H9 (cell line): ENCODE measurements around the gene DEFB128. TPM values are rescaled to one million over a fixed set of nuclear protein-coding genes. Genes with fewer than 3 reads are reported as not detected.

ENCODE experiments used
- DNase-seq: peaks from one replicate; pipeline ENCODE4 v3.0.0-alpha.2; 2017
- H2AFZ ChIP-seq: one replicate; pipeline ENCODE4 v1.6.1; 2013; ENCODE audit warnings: mild to moderate bottlenecking, low read length, control low read depth, moderate library complexity
- H2AK5ac ChIP-seq: 2 replicates; pipeline ENCODE4 v1.6.1; 2013; ENCODE audit warnings: low read length, control low read depth, mixed read lengths; ENCODE audit not compliant: insufficient read length
- H2BK120ac ChIP-seq: one replicate; pipeline ENCODE4 v1.6.1; 2013; ENCODE audit warnings: low read depth, mild to moderate bottlenecking, low read length, control low read depth, inconsistent platforms; ENCODE audit not compliant: poor library complexity, severe bottlenecking
- H2BK12ac ChIP-seq: 2 replicates; pipeline ENCODE4 v1.6.1; 2013; ENCODE audit warnings: low read length, control low read depth, mixed read lengths, low read depth; ENCODE audit not compliant: insufficient read length
- H2BK15ac ChIP-seq: 2 replicates; pipeline ENCODE4 v1.6.1; 2013; ENCODE audit warnings: low read depth, low read length, control low read depth
- H2BK20ac ChIP-seq: one replicate; pipeline ENCODE4 v1.6.1; 2013; ENCODE audit warnings: low read depth, mild to moderate bottlenecking, low read length, control low read depth, inconsistent platforms; ENCODE audit not compliant: poor library complexity, severe bottlenecking
- H2BK5ac ChIP-seq: 2 replicates; pipeline ENCODE4 v1.6.1; 2013; ENCODE audit warnings: low read length, control low read depth, mixed read lengths; ENCODE audit not compliant: insufficient read length
- H3K14ac ChIP-seq: 2 replicates; pipeline ENCODE4 v1.6.1; 2013; ENCODE audit warnings: low read length, control low read depth; ENCODE audit not compliant: insufficient read depth
- H3K18ac ChIP-seq: 2 replicates; pipeline ENCODE4 v1.6.1; 2013; ENCODE audit warnings: low read depth, mild to moderate bottlenecking, mixed read lengths, low read length, control low read depth; ENCODE audit not compliant: insufficient read length
- H3K23ac ChIP-seq: 2 replicates; pipeline ENCODE4 v1.6.1; 2013; ENCODE audit warnings: low read length, control low read depth, mixed read lengths, low read depth; ENCODE audit not compliant: insufficient read length
- H3K23me2 ChIP-seq: 2 replicates; pipeline ENCODE4 v1.6.1; 2013; ENCODE audit warnings: low read depth, mild to moderate bottlenecking, mixed read lengths, low read length, control low read depth; ENCODE audit not compliant: insufficient read length, poor library complexity, severe bottlenecking
- H3K27ac ChIP-seq: 2 replicates; pipeline ENCODE4 v1.5.1; 2013; ENCODE audit warnings: low read length, control low read depth, mixed read lengths, low read depth; ENCODE audit not compliant: insufficient read length
- H3K27me3 ChIP-seq: 2 replicates; pipeline ENCODE4 v1.6.1; 2013; ENCODE audit warnings: low read length, control low read depth, inconsistent platforms; ENCODE audit not compliant: insufficient read depth
- H3K4ac ChIP-seq: 2 replicates; pipeline ENCODE4 v1.6.1; 2013; ENCODE audit warnings: low read depth, mild to moderate bottlenecking, control low read depth, inconsistent platforms, low read length, moderate library complexity
- H3K4me1 ChIP-seq: 2 replicates; pipeline ENCODE4 v1.6.1; 2013; ENCODE audit warnings: low read length, control low read depth, inconsistent platforms; ENCODE audit not compliant: insufficient read depth
- H3K4me2 ChIP-seq: 2 replicates; pipeline ENCODE4 v1.6.1; 2013; ENCODE audit warnings: low read length, control low read depth, mixed read lengths; ENCODE audit not compliant: insufficient read length, insufficient read depth
- H3K56ac ChIP-seq: 2 replicates; pipeline ENCODE4 v1.6.1; 2013; ENCODE audit warnings: low read depth, mild to moderate bottlenecking, mixed read lengths, low read length, control low read depth; ENCODE audit not compliant: insufficient read length
- H3K79me1 ChIP-seq: 2 replicates; pipeline ENCODE4 v1.6.1; 2013; ENCODE audit warnings: low read depth, mild to moderate bottlenecking, moderate library complexity, low read length, control low read depth, inconsistent platforms; ENCODE audit not compliant: insufficient read depth, poor library complexity, severe bottlenecking
- H3K79me2 ChIP-seq: 2 replicates; pipeline ENCODE4 v1.6.1; 2013; ENCODE audit warnings: low read length, control low read depth, inconsistent platforms; ENCODE audit not compliant: insufficient read depth
- H3K9ac ChIP-seq: 2 replicates; pipeline ENCODE4 v1.6.1; 2013; ENCODE audit warnings: low read length, control low read depth, mixed read lengths; ENCODE audit not compliant: insufficient read length; ENCODE audit errors: extremely low read depth
- H3K9me3 ChIP-seq: one replicate; pipeline ENCODE4 v1.6.1; 2013; ENCODE audit warnings: low read depth, low read length, inconsistent platforms; ENCODE audit not compliant: control insufficient read depth
- H3T11ph ChIP-seq: one replicate; pipeline ENCODE4 v1.6.1; 2013; ENCODE audit warnings: mild to moderate bottlenecking, low read length, control low read depth, inconsistent platforms
- H4K20me1 ChIP-seq: one replicate; pipeline ENCODE4 v1.6.1; 2013; ENCODE audit not compliant: control insufficient read depth, insufficient read length, insufficient read depth
- H4K5ac ChIP-seq: 2 replicates; pipeline ENCODE4 v1.6.1; 2013; ENCODE audit warnings: low read depth, mild to moderate bottlenecking, mixed read lengths, low read length, control low read depth; ENCODE audit not compliant: insufficient read length
- H4K8ac ChIP-seq: replicated peaks from 2 replicates; pipeline ENCODE4 v1.6.1; 2013; ENCODE audit warnings: low read length, control low read depth, mixed read lengths, low read depth; ENCODE audit not compliant: insufficient read length
- H4K91ac ChIP-seq: 2 replicates; pipeline ENCODE4 v1.6.1; 2013; ENCODE audit warnings: low read depth, mild to moderate bottlenecking, moderate library complexity, mixed read lengths, low read length, control low read depth; ENCODE audit not compliant: insufficient read length
- H3K27ac Mint-ChIP-seq, 3 experiments: 2 replicates in 2 of 3; 3 replicates in 1 of 3; pipeline ENCODE4 v1.8.0; 2020 to 2021; ENCODE audit warnings: mixed read lengths in 3 of 3, mild to moderate bottlenecking in 1 of 3, moderate library complexity in 1 of 3
- H3K27me3 Mint-ChIP-seq: 2 replicates; pipeline ENCODE4 v1.8.0; 2021; ENCODE audit warnings: low read depth, mild to moderate bottlenecking, moderate library complexity, mixed read lengths
- H3K36me3 Mint-ChIP-seq, 3 experiments: 2 replicates in 2 of 3; 3 replicates in 1 of 3; pipeline ENCODE4 v1.8.0; 2020 to 2021; ENCODE audit warnings: low read depth in 3 of 3, mixed read lengths in 3 of 3; ENCODE audit not compliant: insufficient read depth in 1 of 3
- H3K4me1 Mint-ChIP-seq, 2 experiments: 2 replicates each; pipeline ENCODE4 v1.8.0; 2020; ENCODE audit warnings: mixed read lengths in 2 of 2
- H3K4me3 Mint-ChIP-seq, 2 experiments: 2 replicates in 1 of 2; 3 replicates in 1 of 2; pipeline ENCODE4 v1.8.0; 2020 to 2021; ENCODE audit warnings: mild to moderate bottlenecking in 2 of 2, mixed read lengths in 2 of 2, moderate library complexity in 1 of 2
- H3K9me3 Mint-ChIP-seq, 2 experiments: 2 replicates in 1 of 2; 3 replicates in 1 of 2; pipeline ENCODE4 v1.8.0; 2020; ENCODE audit warnings: mild to moderate bottlenecking in 2 of 2, mixed read lengths in 2 of 2, moderate library complexity in 1 of 2
- CTCF ChIP-seq: fragments of 200-600 bp; sonication (generic); conservative IDR thresholded peaks from 3 replicates; pipeline ENCODE4 v1.8.0; 2021; ENCODE audit warnings: antibody characterized with exemption, mild to moderate bottlenecking
- WGBS: extraction: QIAGEN DNeasy Blood & Tissue Kit; methylation state at CpG from one replicate; pipeline ENCODE4 v1.1.7; 2013; ENCODE audit warnings: missing lambda C conversion rate, low lambda C conversion rate, mixed read lengths; ENCODE audit not compliant: insufficient read length; ENCODE audit errors: extremely low coverage; 5-methylcytosine and 5-hydroxymethylcytosine counted together
- total RNA-seq: library from RNA; stranded (reverse); gene quantifications from 2 replicates; pipeline ENCODE4 v1.2.1, GENCODE V29; 2021

DEFB128 gene
- total RNA-seq, 1 experiment from 2014 or later: not detected

GRCh38 chr20:237489-237888 lies 48.0 kb upstream of the DEFB128 start:
- Histone ChIP-seq H3K27me3 (peaks cover 3% of the 10 kb centered on the region; the same call in 1 of the 2 replicates), H2AK5ac (no peak overlapping the region), H3K27ac (no peak overlapping the region), H3K4ac (no peak overlapping the region), H4K5ac (no peak overlapping the region), H4K91ac (no peak overlapping the region), H3K23me2 (no peaks in the 10 kb centered on the region), H3K9me3 (no peaks in the 10 kb centered on the region), H3K79me2 (no peaks in the 10 kb centered on the region), H3K9ac (no peak overlapping the region), H3K4me2 (no peak overlapping the region), H2BK5ac (no peak overlapping the region), H3T11ph (no peak overlapping the region), H3K56ac (no peak overlapping the region), H2BK12ac (no peak overlapping the region), H4K20me1 (no peaks in the 10 kb centered on the region), H3K4me1 (no peaks in the 10 kb centered on the region), H2AFZ (no peak overlapping the region), H2BK120ac (no peak overlapping the region), H3K23ac (no peak overlapping the region), H2BK15ac (no peak overlapping the region), H4K8ac (no peak overlapping the region), H2BK20ac (no peak overlapping the region), H3K18ac (no peak overlapping the region), H3K14ac (no peak overlapping the region), H3K79me1 (no peaks in the 10 kb centered on the region)
- no peak overlapping the region for H3K27ac Mint-ChIP-seq
- DNase-seq: no peak
- H3K27me3 Mint-ChIP-seq: peaks cover 93% of the 10 kb centered on the region
- no peak for TF ChIP-seq CTCF
- no CpG with 5 or more reads among the region's 4 CpGs for WGBS
- no peaks in the 10 kb centered on the region for H3K36me3 Mint-ChIP-seq
- no peak overlapping the region for H3K4me3 Mint-ChIP-seq
- peaks cover 2 to 3% of the 10 kb centered on the region in 2 experiments; a peak in 2 of 4 replicates for H3K4me1 Mint-ChIP-seq
- peaks cover 0 to 1% of the 10 kb centered on the region in 2 experiments; a peak in 1 of 5 replicates for H3K9me3 Mint-ChIP-seq
